ENCODE measurements around the gene TRDMT1. TPM values are rescaled to one million over a fixed set of nuclear protein-coding genes. Genes with fewer than 3 reads are reported as not detected.
"Not testable (repeated sequence)": the region's sequence is repeated elsewhere in the genome, so short reads cannot be mapped to it uniquely, and the experiment has no call there.

The TRDMT1 gene
- total RNA-seq, 1 donor from 2014 or later, result 4.2 TPM

DNA sequence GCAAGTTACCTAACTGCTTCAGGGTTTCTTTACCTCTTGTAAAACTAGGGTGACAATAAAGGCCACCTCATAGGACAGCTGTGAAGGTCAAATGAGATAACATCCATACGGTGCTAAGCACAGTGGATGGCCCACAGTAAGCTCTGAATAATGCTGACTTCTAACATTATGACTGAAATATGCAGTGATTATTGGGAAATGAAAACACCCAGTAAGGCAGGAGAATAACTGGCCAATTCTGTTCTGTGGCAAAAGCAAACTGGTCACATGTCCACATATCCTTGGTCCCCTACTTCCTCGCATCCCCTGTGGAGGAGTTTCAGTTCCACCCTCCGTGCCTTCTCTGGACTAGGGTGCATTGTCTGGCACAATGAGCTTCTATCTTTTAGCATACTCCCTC is 73.2 kb downstream of the TRDMT1 start:
- no peaks in the 10 kb centered on the region for H3K36me3 Mint-ChIP-seq (ENCODE audit: low read depth)
- H3K9me3 Mint-ChIP-seq, result no peaks in the 10 kb centered on the region
- peaks cover 16% of the 10 kb centered on the region for H3K27me3 Mint-ChIP-seq (ENCODE audit: low read depth)
- intact Hi-C loops (cut with micrococcal nuclease), result no loop called here
- DNase-seq (ENCODE audit: low spot score), result no peak
- no peak overlapping the region for H3K4me3 Mint-ChIP-seq (ENCODE audit: low read depth)
- H3K4me1 Mint-ChIP-seq (ENCODE audit: low read depth), result peaks cover 4% of the 10 kb centered on the region
- no peak overlapping the region for H3K27ac Mint-ChIP-seq

DNA sequence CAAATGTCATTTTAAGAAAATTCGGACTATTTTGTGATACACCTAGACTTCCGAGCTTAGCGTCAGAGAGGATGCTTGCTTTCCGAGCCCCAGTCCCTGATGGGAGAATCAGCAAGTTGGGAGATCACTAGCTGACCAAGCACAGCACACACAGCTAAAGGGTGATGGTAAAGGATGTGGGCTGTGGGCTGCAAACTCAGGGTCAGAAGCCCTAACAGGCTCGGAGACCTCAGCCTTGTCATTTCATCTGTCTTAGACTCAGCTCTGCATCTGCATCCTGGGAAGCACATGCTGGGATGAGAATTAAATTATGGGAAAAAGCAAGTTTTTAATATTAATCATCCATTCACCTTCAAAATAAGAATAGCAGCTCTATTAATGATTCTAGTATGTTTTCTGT is 75.1 kb downstream of the TRDMT1 start:
- H3K27ac Mint-ChIP-seq, result no peak overlapping the region
- H3K36me3 Mint-ChIP-seq (ENCODE audit: low read depth), result no peaks in the 10 kb centered on the region
- H3K4me3 Mint-ChIP-seq (ENCODE audit: low read depth), result no peak overlapping the region
- intact Hi-C loops (cut with micrococcal nuclease), result no loop called here
- H3K9me3 Mint-ChIP-seq, result no peaks in the 10 kb centered on the region
- H3K27me3 Mint-ChIP-seq (ENCODE audit: low read depth), result peaks cover 12% of the 10 kb centered on the region
- H3K4me1 Mint-ChIP-seq (ENCODE audit: low read depth), result peaks cover 6% of the 10 kb centered on the region
- no peak for DNase-seq (ENCODE audit: low spot score)

DNA sequence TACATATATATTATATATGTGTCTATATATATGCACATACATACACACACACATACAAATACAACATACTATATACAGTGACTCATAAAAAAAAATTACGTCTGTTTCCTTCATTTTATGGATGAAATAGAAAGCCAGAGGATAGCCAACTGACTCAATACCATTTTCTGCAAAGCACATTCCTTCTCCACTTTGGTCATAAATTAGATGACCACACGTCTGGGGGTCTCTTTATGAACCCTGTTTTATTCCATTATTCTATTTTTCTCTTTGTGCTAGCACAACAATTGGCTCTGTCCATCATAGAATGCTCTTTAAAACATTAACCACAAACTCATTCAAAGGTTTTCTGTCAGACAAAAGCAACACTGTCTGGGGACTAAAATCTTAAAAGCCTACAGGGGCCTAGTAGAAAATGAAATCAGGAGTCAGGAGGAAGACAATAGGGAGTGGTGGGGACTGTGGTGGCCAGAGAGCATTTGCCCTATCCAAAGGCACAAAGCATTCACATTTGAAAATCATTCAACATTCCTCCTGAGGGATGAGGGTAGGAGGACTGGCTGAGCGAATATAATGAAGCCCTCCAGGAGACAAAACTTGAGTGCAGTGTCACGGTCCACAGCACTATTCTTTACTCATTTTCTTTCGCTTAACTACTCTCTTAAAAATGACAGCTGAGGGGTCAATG is 76.1 kb downstream of the TRDMT1 start:
- H3K36me3 Mint-ChIP-seq (ENCODE audit: low read depth), result no peaks in the 10 kb centered on the region
- intact Hi-C loops (cut with micrococcal nuclease), result no loop called here
- H3K9me3 Mint-ChIP-seq, result no peaks in the 10 kb centered on the region
- peaks cover 11% of the 10 kb centered on the region for H3K27me3 Mint-ChIP-seq (ENCODE audit: low read depth)
- no peak overlapping the region for H3K27ac Mint-ChIP-seq
- DNase-seq (ENCODE audit: low spot score), result no peak
- no peak overlapping the region for H3K4me3 Mint-ChIP-seq (ENCODE audit: low read depth)
- peaks cover 6% of the 10 kb centered on the region for H3K4me1 Mint-ChIP-seq (ENCODE audit: low read depth)

DNA sequence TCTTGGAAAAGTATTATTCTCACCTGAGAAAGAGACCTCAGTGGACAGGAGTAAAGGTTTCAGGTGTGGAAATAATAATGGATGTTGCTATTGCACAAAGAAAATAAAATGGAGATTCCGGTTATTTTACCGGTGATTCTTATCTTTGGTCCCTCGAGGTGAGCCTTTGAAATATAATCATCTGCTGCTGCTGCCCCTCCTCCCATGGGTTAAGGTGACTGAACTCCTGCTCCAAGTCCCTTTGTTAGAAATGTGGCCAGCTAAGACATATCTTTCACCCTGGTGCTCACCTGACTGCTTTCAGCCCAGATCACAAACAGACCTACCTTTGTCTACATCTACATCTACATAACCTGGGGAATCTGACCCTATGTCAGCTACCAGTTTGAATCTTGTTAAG is 77.5 kb downstream of the TRDMT1 start:
- Mint-ChIP-seq H3K4me3 (ENCODE audit: low read depth) (no peak overlapping the region), H3K36me3 (ENCODE audit: low read depth) (no peaks in the 10 kb centered on the region), H3K9me3 (no peaks in the 10 kb centered on the region), H3K27me3 (ENCODE audit: low read depth) (peaks cover 13% of the 10 kb centered on the region), H3K4me1 (ENCODE audit: low read depth) (peaks cover 6% of the 10 kb centered on the region), H3K27ac (no peak overlapping the region)
- DNase-seq (ENCODE audit: low spot score), result no peak
- intact Hi-C loops (cut with micrococcal nuclease), result no loop called here

DNA sequence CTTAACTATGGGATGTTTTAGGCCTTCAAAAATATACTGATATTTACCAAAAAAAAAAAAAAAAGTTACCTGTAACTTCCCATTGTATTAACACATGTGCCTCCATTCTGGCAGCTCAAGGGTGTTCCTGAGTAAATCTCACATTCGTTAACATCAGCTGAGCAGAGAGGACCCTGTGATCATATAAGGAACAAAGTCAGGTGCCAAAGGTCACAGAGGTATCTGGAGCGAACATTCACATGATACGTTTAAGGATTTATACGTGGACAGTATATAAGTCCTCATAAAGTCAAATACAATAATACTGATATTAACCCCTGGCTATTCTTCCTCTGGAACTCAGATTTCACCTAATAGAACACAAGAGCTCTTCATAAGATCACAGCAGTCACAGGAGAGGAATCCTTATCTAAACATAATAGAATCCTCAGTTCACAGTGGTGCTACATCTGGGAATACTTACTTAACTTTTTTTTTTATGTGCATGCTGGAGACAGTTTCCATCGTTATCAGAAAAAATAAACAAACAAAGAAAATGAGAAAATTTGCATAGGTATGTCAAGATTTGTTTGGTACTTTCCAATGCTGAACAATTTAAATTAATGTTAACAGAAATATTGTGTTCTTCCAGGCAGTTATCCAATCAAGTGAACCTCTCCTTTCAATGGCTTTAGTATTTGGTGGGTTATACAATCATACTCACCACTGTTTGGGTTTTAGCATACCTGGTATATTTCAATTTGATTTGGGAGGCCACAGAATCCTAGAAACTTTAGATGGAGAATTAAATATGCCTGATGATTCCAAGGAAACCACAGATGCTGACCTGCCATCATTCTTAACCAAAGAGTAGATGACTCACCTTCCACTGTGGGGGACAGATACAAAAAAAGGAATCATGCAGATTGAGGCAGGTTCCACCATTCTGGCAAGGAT is 78.5 kb downstream of the TRDMT1 start:
- intact Hi-C loops (cut with micrococcal nuclease), result no loop called here
- Mint-ChIP-seq H3K9me3 (no peaks in the 10 kb centered on the region), H3K4me3 (ENCODE audit: low read depth) (no peak overlapping the region), H3K4me1 (ENCODE audit: low read depth) (peaks cover 6% of the 10 kb centered on the region), H3K27me3 (ENCODE audit: low read depth) (peaks cover 13% of the 10 kb centered on the region), H3K36me3 (ENCODE audit: low read depth) (no peaks in the 10 kb centered on the region), H3K27ac (no peak overlapping the region)
- no peak for DNase-seq (ENCODE audit: low spot score)

DNA sequence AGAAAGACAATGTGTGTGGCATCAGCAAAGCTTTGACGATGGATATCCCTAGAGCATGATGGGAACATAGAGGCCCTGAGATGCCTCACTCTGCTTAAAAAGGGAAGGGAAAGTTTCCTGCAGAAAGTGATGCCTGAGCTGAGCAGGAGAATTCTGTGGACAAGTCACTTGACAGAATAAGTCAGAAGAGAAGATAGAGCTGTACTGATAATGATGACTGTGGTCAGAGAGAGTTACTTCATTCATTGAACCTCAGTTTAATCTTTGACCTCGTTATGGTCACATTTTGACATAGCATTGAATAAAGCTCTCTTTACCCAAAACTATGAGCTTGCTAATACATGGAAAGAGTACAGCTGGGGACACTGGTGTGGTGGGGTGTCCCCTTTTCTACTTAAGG is 79.4 kb downstream of the TRDMT1 start:
- Mint-ChIP-seq H3K4me1 (ENCODE audit: low read depth) (peaks cover 6% of the 10 kb centered on the region), H3K27ac (no peak overlapping the region), H3K9me3 (no peaks in the 10 kb centered on the region), H3K36me3 (ENCODE audit: low read depth) (no peaks in the 10 kb centered on the region), H3K27me3 (ENCODE audit: low read depth) (peaks cover 13% of the 10 kb centered on the region), H3K4me3 (ENCODE audit: low read depth) (no peak overlapping the region)
- DNase-seq (ENCODE audit: low spot score), result no peak
- intact Hi-C loops (cut with micrococcal nuclease), result no loop called here

DNA sequence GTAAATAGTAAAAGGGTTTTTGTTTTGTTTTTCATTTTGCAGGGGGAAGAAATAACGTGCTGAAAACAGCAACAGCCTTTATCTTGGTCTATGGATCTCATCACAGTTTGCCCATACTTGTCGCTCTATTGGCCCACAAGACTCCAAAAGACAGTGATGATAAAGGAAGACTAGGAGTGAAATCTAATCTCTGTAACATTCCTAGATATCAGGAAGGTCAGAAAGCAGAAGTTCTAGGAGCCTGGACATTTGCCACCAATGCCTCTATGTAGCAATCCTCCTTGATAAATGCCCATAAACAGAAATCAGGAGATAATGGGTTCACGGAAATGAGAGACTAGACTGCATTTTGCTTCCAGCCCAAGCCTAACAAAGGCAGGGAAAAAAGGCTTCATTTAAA is 80.8 kb downstream of the TRDMT1 start:
- DNase-seq (ENCODE audit: low spot score), result no peak
- Mint-ChIP-seq H3K9me3 (no peaks in the 10 kb centered on the region), H3K27me3 (ENCODE audit: low read depth) (peaks cover 11% of the 10 kb centered on the region), H3K36me3 (ENCODE audit: low read depth) (no peaks in the 10 kb centered on the region), H3K4me3 (ENCODE audit: low read depth) (no peak overlapping the region), H3K4me1 (ENCODE audit: low read depth) (peaks cover 3% of the 10 kb centered on the region), H3K27ac (no peak overlapping the region)
- intact Hi-C loops (cut with micrococcal nuclease), result no loop called here

DNA sequence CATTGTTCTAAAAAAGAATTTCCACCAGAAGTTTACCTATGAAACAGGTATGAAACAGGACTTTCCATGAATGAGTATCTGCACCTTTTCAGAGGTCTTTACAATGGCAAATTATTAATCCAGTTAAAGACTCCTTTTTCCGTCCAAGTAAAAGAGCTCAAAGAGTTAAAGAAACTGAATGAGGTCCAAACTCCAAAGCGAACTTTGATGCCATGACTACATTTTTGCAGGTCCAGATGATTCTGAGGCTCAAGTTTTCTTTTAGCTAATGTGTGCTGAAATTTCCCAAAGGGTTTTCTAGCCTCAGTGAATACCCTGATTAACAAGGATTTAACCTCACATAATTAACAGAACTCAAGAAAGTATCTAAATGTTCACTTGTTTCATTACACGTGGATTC is 81.6 kb downstream of the TRDMT1 start:
- no peak for DNase-seq (ENCODE audit: low spot score)
- peaks cover 4% of the 10 kb centered on the region for H3K4me1 Mint-ChIP-seq (ENCODE audit: low read depth)
- H3K36me3 Mint-ChIP-seq (ENCODE audit: low read depth), result no peaks in the 10 kb centered on the region
- H3K27ac Mint-ChIP-seq, result no peak overlapping the region
- H3K4me3 Mint-ChIP-seq (ENCODE audit: low read depth), result no peak overlapping the region
- intact Hi-C loops (cut with micrococcal nuclease), result no loop called here
- no peaks in the 10 kb centered on the region for H3K9me3 Mint-ChIP-seq
- H3K27me3 Mint-ChIP-seq (ENCODE audit: low read depth), result peaks cover 11% of the 10 kb centered on the region

DNA sequence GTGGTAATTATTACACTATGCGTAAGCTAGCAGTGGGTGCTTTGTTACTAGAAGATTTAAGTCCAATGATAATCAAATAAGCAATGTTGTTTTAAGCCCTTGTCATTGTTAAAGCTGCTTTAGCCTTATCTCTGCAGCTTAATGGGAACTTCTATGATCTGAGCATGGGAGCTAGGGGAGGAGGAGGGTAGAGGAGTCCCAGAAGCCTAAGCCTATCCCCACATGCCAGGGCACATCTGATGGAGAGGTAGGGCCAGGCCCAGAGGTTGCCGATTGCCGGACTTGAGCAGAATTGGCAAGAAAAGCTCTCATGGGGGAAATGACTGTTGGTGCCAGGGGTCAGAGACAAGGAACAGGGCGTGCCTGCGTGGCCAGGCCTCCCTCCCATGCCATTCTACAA is 85.3 kb downstream of the TRDMT1 start:
- intact Hi-C loops (cut with micrococcal nuclease), result no loop called here
- H3K4me1 Mint-ChIP-seq (ENCODE audit: low read depth), result peaks cover 1% of the 10 kb centered on the region
- H3K4me3 Mint-ChIP-seq (ENCODE audit: low read depth), result no peak overlapping the region
- H3K27ac Mint-ChIP-seq, result no peak overlapping the region
- H3K9me3 Mint-ChIP-seq, result no peaks in the 10 kb centered on the region
- no peaks in the 10 kb centered on the region for H3K36me3 Mint-ChIP-seq (ENCODE audit: low read depth)
- no peak for DNase-seq (ENCODE audit: low spot score)
- peaks cover 9% of the 10 kb centered on the region for H3K27me3 Mint-ChIP-seq (ENCODE audit: low read depth)

DNA sequence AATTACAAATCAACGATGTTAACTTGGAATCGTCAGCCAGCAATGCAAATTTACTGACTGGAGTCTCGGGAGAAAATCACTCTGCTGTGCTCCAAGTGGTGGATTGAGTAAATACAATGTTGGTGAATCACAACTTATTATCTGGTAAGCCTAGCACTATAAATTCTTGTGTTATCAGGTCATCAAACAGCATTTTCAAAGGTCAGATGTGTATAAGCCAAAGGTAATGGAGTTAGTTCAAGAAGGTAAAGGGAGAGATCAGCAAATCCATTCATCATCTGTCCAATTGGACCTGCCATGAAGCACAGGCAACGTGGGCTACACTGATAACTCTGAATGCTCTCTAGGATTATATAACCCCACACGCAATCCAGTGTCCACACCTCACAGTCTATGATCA is 85.8 kb downstream of the TRDMT1 start:
- peaks cover 9% of the 10 kb centered on the region for H3K27me3 Mint-ChIP-seq (ENCODE audit: low read depth)
- DNase-seq (ENCODE audit: low spot score), result no peak
- intact Hi-C loops (cut with micrococcal nuclease), result no loop called here
- H3K27ac Mint-ChIP-seq, result no peak overlapping the region
- H3K36me3 Mint-ChIP-seq (ENCODE audit: low read depth), result no peaks in the 10 kb centered on the region
- peaks cover 1% of the 10 kb centered on the region for H3K4me1 Mint-ChIP-seq (ENCODE audit: low read depth)
- H3K4me3 Mint-ChIP-seq (ENCODE audit: low read depth), result no peak overlapping the region
- no peaks in the 10 kb centered on the region for H3K9me3 Mint-ChIP-seq

DNA sequence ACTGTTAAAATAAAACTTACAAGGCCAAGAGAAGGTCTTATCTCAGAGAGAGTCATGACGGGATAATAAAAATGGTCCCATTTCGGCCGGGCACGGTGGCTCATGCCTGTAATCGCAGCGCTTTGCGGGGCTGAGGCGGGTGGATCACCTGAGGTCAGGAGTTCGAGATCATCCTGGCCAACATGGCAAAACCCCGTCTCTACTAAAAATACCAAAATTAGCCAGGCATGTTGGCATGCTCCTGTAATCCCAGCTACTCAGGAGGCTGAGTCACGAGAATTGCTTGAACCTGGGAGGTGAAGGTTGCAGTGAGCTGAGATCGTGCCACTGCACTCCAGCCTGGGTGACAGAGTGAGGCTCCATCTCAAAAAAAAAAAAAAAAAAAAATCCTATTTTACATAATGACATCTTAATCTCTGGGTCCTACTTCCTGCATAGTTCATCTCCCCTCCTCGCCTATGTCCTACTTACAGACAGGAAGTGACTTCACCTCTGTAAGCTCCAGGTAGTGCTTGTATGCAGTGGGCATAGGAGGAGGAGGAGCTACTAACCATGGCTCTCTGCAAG is 86.5 kb downstream of the TRDMT1 start:
- H3K9me3 Mint-ChIP-seq; H3K4me1 Mint-ChIP-seq (ENCODE audit: low read depth); H3K27me3 Mint-ChIP-seq (ENCODE audit: low read depth); intact Hi-C loops (cut with micrococcal nuclease); H3K27ac Mint-ChIP-seq; H3K36me3 Mint-ChIP-seq (ENCODE audit: low read depth); H3K4me3 Mint-ChIP-seq (ENCODE audit: low read depth); DNase-seq (ENCODE audit: low spot score): not testable (repeated sequence)

DNA sequence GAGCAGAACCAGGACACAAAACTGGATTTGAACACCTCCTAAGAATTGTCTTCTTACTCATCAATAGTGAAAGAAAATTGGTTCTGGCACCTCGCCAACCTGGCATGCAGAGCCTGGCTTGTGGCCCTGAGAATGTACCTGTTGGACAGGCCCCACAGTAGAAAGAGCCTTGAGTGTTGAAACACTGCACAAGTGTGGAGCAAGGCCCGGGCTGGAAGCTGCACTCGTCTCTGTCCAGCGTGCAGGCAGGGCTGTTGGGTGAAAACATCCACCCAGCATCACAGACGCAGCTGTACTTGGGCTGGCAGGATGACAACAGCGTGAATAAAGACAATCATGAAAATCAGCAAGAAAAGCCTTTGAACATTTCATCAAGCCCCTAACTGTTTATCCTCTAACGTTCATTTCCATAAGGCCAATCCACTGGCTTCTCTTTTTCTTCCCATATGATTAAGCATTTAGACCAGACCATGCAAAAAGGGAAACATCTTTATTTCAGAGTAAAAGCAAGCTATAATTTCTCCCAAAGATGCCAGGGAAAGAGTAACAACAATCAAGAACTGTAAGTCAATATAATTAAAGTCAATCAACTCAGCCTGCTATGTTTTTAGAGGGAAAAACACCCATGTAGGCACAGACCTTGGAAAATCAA is 87.5 kb downstream of the TRDMT1 start:
- Mint-ChIP-seq H3K4me1 (ENCODE audit: low read depth) (peaks cover 1% of the 10 kb centered on the region), H3K27me3 (ENCODE audit: low read depth) (no peaks in the 10 kb centered on the region), H3K9me3 (no peaks in the 10 kb centered on the region), H3K4me3 (ENCODE audit: low read depth) (no peak overlapping the region), H3K27ac (no peak overlapping the region), H3K36me3 (ENCODE audit: low read depth) (no peaks in the 10 kb centered on the region)
- intact Hi-C loops (cut with micrococcal nuclease), result no loop called here
- no peak for DNase-seq (ENCODE audit: low spot score)

DNA sequence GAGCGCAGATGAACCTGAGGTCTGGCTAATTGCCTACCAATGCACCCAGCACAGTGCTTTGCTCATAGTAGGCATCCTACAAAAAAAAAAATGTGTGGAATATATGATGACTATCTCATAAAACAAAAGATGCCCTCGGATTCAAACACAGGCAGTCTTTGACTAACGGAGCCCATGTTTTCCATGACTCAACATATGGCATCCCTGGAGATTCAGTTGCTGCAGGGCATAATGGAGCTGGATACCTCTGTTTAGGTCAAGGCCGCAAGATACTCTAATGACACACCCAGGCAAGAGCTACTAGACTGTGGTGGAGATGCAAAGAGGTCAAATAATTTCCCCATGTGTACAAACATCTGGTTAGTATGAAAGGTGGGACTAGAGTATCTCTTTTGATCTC is 88.1 kb downstream of the TRDMT1 start:
- Mint-ChIP-seq H3K4me3 (ENCODE audit: low read depth) (no peak overlapping the region), H3K9me3 (no peaks in the 10 kb centered on the region), H3K4me1 (ENCODE audit: low read depth) (peaks cover 1% of the 10 kb centered on the region), H3K27me3 (ENCODE audit: low read depth) (no peaks in the 10 kb centered on the region), H3K36me3 (ENCODE audit: low read depth) (no peaks in the 10 kb centered on the region), H3K27ac (no peak overlapping the region)
- DNase-seq (ENCODE audit: low spot score), result no peak
- intact Hi-C loops (cut with micrococcal nuclease), result no loop called here

Data from activated T-helper 2 cell treated with anti-CD3 and anti-CD28 coated beads, Interferon-gamma antibody, Interleukin-2, Interleukin-4, amounts not matched to agents 10 μg/mL and 5 μg/mL and 100 μg/mL, durations not matched to agents 14 hours and 24 hours and 36 hours (primary cell).